GM12891 (cell line): ENCODE measurements around the gene ARAP2.

Experiments
- POLR2A ChIP-seq: IDR thresholded peaks from 2 replicates; pipeline ENCODE4 v1.6.1; 2011; ENCODE audit warnings: low read depth, low read length, control low read depth
- POLR2AphosphoS5 ChIP-seq: IDR thresholded peaks from 2 replicates; pipeline ENCODE4 v1.6.1; 2011; ENCODE audit warnings: low read depth, low read length, control low read depth
- POU2F2 ChIP-seq: IDR thresholded peaks from 2 replicates; pipeline ENCODE4 v1.6.1; 2011; ENCODE audit warnings: low read depth, mild to moderate bottlenecking, control low read depth, low read length, moderate library complexity
- SPI1 ChIP-seq: IDR thresholded peaks from 2 replicates; pipeline ENCODE4 v1.6.1; 2011; ENCODE audit warnings: low read depth, low read length, control low read depth
- TAF1 ChIP-seq: IDR thresholded peaks from 2 replicates; pipeline ENCODE4 v1.6.1; 2011; ENCODE audit warnings: low read depth, low read length, control low read depth

DNA sequence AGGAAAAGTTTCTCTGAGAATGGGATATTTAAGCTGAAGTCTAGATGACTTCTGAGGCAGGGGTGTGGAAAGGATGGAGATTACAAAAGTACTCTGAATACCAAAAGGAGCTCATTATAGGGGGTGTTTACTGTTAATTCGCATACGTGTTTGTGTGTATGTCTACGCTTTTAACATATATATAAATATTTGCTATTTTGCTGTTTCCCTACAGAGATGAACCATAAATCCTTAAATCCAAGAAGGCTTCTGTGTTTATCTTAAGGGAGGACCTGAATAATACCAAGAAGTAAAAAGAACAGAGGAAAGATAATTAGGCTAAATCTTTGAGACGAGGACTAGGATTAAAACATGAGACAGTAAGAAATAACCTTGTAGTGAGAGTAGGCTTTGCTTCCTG lies 166.0 kb downstream of the ARAP2 start:
- TF ChIP-seq POLR2A: no peak
- no peak for TF ChIP-seq POLR2AphosphoS5
- TF ChIP-seq TAF1: no peak
- no peak for TF ChIP-seq POU2F2
- TF ChIP-seq SPI1: no peak
